Measurements from ENCODE around the gene SELENOM. TPM values are rescaled to one million over a fixed set of nuclear protein-coding genes. Genes with fewer than 3 reads are reported as not detected.
A peak's percentile ranks its signal among the peaks of the same experiment; 100 is the strongest.

SELENOM gene
- total and polyA plus RNA-seq, 2 donors from 2014 or later, result 154 to 291 TPM

- Histone ChIP-seq H3K27me3 (ENCODE audit: control insufficient read depth, insufficient read depth, low read length) (no peaks in the 10 kb centered on the region), H3K36me3 (ENCODE audit: control insufficient read depth in 2 of 3, insufficient read depth in 3 of 3, low read length in 3 of 3) (peaks cover 0 to 2% (median 0%) of the 10 kb centered on the region in 3 donors), H3K9me3 (ENCODE audit: control insufficient read depth in 2 of 3, insufficient read depth in 1 of 3, low read length in 3 of 3) (no peaks in the 10 kb centered on the region), H3K4me1 (ENCODE audit: control insufficient read depth in 2 of 3, insufficient read depth in 2 of 3, low read depth in 1 of 3, low read length in 3 of 3) (peaks cover 0 to 12% (median 0%) of the 10 kb centered on the region in 3 donors), H3K4me3 (ENCODE audit: low read length in 3 of 3) (no peak overlapping the region), H3K9ac (ENCODE audit: low read length in 3 of 3) (peak overlapping the region in 1 of 3 donors; percentile 12), H3K27ac (ENCODE audit: low read depth in 2 of 2, low read length in 2 of 2) (peak overlapping the region in 1 of 2 donors; percentile 25)
- no peak for TF ChIP-seq CTCF (IDR thresholded peaks at IDR 0.05; ENCODE audit: borderline replicate concordance, extremely low read depth, insufficient read depth)
- FAIRE-seq (no peak), DNase-seq (no peak)
- intact Hi-C loops (cut with DNase I), result no loop called here
Observed at GRCh38 chr22:31128156-31128555, 20.8 kb upstream of the SELENOM start.

- intact Hi-C loops (cut with DNase I), result no loop called here
- peaks cover 0 to 2% (median 0%) of the 10 kb centered on the region in 3 donors for H3K36me3 ChIP-seq (ENCODE audit: control insufficient read depth in 2 of 3, insufficient read depth in 3 of 3, low read length in 3 of 3)
- H3K27ac ChIP-seq (ENCODE audit: low read depth in 2 of 2, low read length in 2 of 2), result no peak overlapping the region
- H3K27me3 ChIP-seq (ENCODE audit: control insufficient read depth, insufficient read depth, low read length), result no peaks in the 10 kb centered on the region
- no peaks in the 10 kb centered on the region for H3K9me3 ChIP-seq (ENCODE audit: control insufficient read depth in 2 of 3, insufficient read depth in 1 of 3, low read length in 3 of 3)
- H3K4me1 ChIP-seq (ENCODE audit: control insufficient read depth in 2 of 3, insufficient read depth in 2 of 3, low read depth in 1 of 3, low read length in 3 of 3), result peaks cover 0 to 13% (median 0%) of the 10 kb centered on the region in 3 donors
- H3K9ac ChIP-seq (ENCODE audit: low read length in 3 of 3), result no peak overlapping the region
- DNase-seq, result no peak
- no peak for TF ChIP-seq CTCF (IDR thresholded peaks at IDR 0.05; ENCODE audit: borderline replicate concordance, extremely low read depth, insufficient read depth)
- FAIRE-seq, result no peak
- H3K4me3 ChIP-seq (ENCODE audit: low read length in 3 of 3), result no peak overlapping the region
Observed at GRCh38 chr22:31127181-31127772, 19.9 kb upstream of the SELENOM start.

DNA sequence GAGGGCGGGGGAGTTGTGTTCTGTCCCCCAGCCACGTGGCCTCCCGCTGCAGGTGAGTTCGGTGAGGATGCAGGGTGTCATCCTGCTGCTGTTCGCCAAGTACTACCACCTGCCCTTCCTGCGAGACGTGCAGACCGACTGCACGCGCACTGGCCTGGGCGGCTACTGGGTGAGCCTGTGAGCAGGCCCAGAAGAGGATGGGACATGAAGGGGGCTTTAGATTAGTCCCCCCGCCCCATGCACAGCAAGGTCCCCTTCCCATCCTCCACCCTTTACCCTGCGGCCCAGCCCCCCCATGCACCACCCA is 19.5 kb upstream of the SELENOM start:
- FAIRE-seq (no peak), DNase-seq (no peak)
- TF ChIP-seq CTCF (IDR thresholded peaks at IDR 0.05; ENCODE audit: borderline replicate concordance, extremely low read depth, insufficient read depth), result no peak
- H3K9ac ChIP-seq (ENCODE audit: low read length in 3 of 3), result no peak overlapping the region
- H3K4me3 ChIP-seq (ENCODE audit: low read length in 3 of 3), result no peak overlapping the region
- intact Hi-C loops (cut with DNase I), result no loop called here
- H3K27me3 ChIP-seq (ENCODE audit: control insufficient read depth, insufficient read depth, low read length), result no peaks in the 10 kb centered on the region
- H3K4me1 ChIP-seq (ENCODE audit: control insufficient read depth in 2 of 3, insufficient read depth in 2 of 3, low read depth in 1 of 3, low read length in 3 of 3), result peaks cover 0 to 15% (median 0%) of the 10 kb centered on the region in 3 donors
- H3K9me3 ChIP-seq (ENCODE audit: control insufficient read depth in 2 of 3, insufficient read depth in 1 of 3, low read length in 3 of 3), result no peaks in the 10 kb centered on the region
- peaks cover 0 to 2% (median 0%) of the 10 kb centered on the region in 3 donors for H3K36me3 ChIP-seq (ENCODE audit: control insufficient read depth in 2 of 3, insufficient read depth in 3 of 3, low read length in 3 of 3)
- peak overlapping the region in 1 of 2 donors; percentile 43 for H3K27ac ChIP-seq (ENCODE audit: low read depth in 2 of 2, low read length in 2 of 2)

All from kidney (tissue), 14 donors.